Epithelial cell of prostate (primary cell): Measurements from ENCODE around the gene IGLL5.

Experiments used
- DNase-seq: peaks from one replicate; pipeline ENCODE4 v3.0.0-alpha.2; 2011; ENCODE audit warnings: low read depth, low spot score
- H3K27ac ChIP-seq: fragments of 450-650 bp; 2 replicates; pipeline ENCODE4 v1.5.1; 2017; ENCODE audit warnings: mild to moderate bottlenecking

IGLL5 gene

GRCh38 chr22:22887621-22888503 is at the start of gene IGLL5:
IGLL5 (plus strand) TSS chr22:22887816; CDS start chr22:22888054, 238 bp downstream.
- no peak for DNase-seq
- H3K27ac ChIP-seq: no peak within 1 kb of the TSS

GRCh38 chr22:22838148-22838786 is 49.3 kb upstream of the IGLL5 start:
- H3K27ac ChIP-seq: no peak overlapping the region
- DNase-seq: no peak

- DNase-seq: no peak
- H3K27ac ChIP-seq: no peak overlapping the region
Observed at GRCh38 chr22:22839570-22840314, 47.9 kb upstream of the IGLL5 start.

DNA sequence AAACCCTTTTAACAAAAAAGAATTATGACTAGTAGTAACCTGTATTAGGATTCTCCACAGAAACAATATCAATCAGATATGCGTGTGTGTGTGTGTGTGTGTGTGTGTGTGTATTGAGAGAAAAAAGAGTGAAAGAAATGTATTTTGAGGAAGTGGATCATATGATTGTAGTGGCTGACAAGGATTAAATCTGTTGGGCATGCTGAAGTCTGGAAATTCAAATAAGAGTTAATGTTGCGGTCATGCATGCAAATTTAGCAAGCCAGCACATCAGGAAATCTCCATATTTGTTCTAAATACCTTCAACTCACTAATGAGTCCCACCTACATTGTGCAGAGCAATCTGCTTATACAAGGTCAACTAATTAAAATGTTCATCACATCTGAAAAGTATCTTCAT is 46.8 kb upstream of the IGLL5 start:
- no peak for DNase-seq
- H3K27ac ChIP-seq: no peak overlapping the region

DNA sequence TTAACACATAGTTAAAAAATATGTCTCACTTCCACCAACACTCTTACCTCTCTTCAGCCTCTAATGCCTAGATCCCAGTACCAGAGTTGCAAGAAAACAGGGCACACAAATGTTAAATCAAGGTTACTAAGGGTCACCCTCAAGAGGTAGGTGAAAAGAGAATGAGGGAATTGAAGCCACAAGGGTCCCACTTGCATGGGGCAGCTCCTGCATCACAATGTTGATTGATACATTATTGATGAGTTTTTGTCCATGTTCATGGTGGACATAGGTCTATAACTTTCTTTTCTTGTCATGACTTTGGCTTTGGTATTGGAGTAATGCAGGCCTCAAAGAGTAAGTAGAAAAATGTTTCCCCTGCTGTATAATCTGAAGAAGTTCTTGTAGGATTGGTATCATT is 46.0 kb upstream of the IGLL5 start:
- DNase-seq: no peak
- no peak overlapping the region for H3K27ac ChIP-seq

GRCh38 chr22:22842085-22842484 is 45.5 kb upstream of the IGLL5 start:
- no peak for DNase-seq
- no peak overlapping the region for H3K27ac ChIP-seq

GRCh38 chr22:22843848-22844247 is 43.8 kb upstream of the IGLL5 start:
- H3K27ac ChIP-seq: no peak overlapping the region
- DNase-seq: no peak

- H3K27ac ChIP-seq: no peak overlapping the region
- DNase-seq: no peak
Observed at GRCh38 chr22:22847241-22847640, 40.4 kb upstream of the IGLL5 start.

DNA sequence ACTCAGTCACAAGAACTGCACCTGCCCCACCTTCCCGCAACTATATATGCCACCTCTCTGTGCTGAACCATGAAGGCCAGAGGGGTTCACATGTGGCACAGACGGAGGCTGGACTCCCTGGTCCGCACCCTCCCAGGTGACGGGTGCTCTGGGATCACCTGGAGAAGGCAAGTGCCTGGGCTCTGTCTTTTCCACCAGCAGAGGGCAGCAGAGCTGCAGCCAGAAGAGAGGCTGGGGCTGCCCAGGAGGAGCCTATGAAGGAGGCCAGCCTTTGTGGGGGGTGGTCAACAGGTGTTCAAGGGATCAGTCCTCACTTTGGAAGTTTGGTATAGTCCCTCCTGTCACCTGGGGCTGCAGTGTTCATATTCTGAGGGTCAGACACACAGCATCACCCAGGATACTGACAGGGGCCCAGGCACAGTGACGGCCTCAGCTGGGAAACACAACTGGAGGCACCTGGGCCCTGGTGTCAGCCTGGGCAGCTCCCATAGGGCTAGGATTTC is 39.2 kb upstream of the IGLL5 start:
- no peak overlapping the region for H3K27ac ChIP-seq
- peak; percentile 12 for DNase-seq

GRCh38 chr22:22849640-22850610 is 37.7 kb upstream of the IGLL5 start:
- DNase-seq: no peak
- no peak overlapping the region for H3K27ac ChIP-seq

GRCh38 chr22:22851969-22852368 is 35.6 kb upstream of the IGLL5 start:
- DNase-seq: no peak
- no peak overlapping the region for H3K27ac ChIP-seq

- H3K27ac ChIP-seq: no peak overlapping the region
- no peak for DNase-seq
Observed at GRCh38 chr22:22853713-22854112, 33.9 kb upstream of the IGLL5 start.

GRCh38 chr22:22854466-22854865 is 33.1 kb upstream of the IGLL5 start:
- H3K27ac ChIP-seq: no peak overlapping the region
- no peak for DNase-seq

GRCh38 chr22:22855085-22855484 is 32.5 kb upstream of the IGLL5 start:
- no peak for DNase-seq
- no peak overlapping the region for H3K27ac ChIP-seq

GRCh38 chr22:22855617-22856308 is 31.9 kb upstream of the IGLL5 start:
- DNase-seq: no peak

DNA sequence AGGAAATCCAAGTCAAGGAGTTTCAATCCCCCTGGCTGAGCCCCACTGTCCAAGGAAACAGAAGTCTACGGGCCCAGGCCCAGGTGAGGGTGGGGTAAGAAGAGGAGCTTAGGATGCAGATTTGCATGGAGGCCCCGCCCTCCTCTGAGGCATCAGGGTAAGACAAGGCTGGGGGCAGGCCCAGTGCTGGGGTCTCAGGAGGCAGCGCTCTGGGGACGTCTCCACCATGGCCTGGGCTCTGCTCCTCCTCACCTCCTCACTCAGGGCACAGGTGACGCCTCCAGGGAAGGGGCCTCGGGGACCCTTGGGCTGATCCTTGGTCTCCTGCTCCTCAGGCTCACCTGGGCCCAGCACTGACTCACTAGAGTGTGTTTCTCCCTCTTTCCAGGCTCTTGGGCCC is 31.3 kb upstream of the IGLL5 start:
- no peak for DNase-seq
- H3K27ac ChIP-seq: no peak overlapping the region

More at GRCh38 chr22:22855617-22856308, 31.9 kb upstream of the IGLL5 start:
- H3K27ac ChIP-seq: no peak overlapping the region

GRCh38 chr22:22856885-22857606 is 30.6 kb upstream of the IGLL5 start:
- no peak for DNase-seq
- no peak overlapping the region for H3K27ac ChIP-seq
